ENCODE measurements around the gene PRRG1.
"Not testable (repeated sequence)": the region's sequence is repeated elsewhere in the genome, so short reads cannot be mapped to it uniquely, and the experiment has no call there.

PRRG1 gene

GRCh38 chrX:37349221-37350033 is at the start of gene PRRG1:
PRRG1 (plus strand) TSS chrX:37349364; CDS start chrX:37406250, 56,886 bp downstream.
- no peak for DNase-seq (ENCODE audit: low read depth in 2 of 2)

- no peak for DNase-seq (ENCODE audit: low read depth in 2 of 2)
Measured at GRCh38 chrX:37302569-37302968, 46.6 kb upstream of the PRRG1 start.

- DNase-seq (ENCODE audit: low read depth in 2 of 2), result not testable (repeated sequence)
Measured at GRCh38 chrX:37305238-37305637, 43.9 kb upstream of the PRRG1 start.

GRCh38 chrX:37314531-37314930 is 34.6 kb upstream of the PRRG1 start:
- no peak for DNase-seq (ENCODE audit: low read depth in 2 of 2)

GRCh38 chrX:37315511-37316248 is 33.5 kb upstream of the PRRG1 start:
- no peak for DNase-seq (ENCODE audit: low read depth in 2 of 2)

GRCh38 chrX:37320541-37321203 is 28.5 kb upstream of the PRRG1 start:
- DNase-seq (ENCODE audit: low read depth in 2 of 2), result no peak

GRCh38 chrX:37330642-37331041 is 18.5 kb upstream of the PRRG1 start:
- no peak for DNase-seq (ENCODE audit: low read depth in 2 of 2)

- no peak for DNase-seq (ENCODE audit: low read depth in 2 of 2)
Measured at GRCh38 chrX:37331546-37331945, 17.6 kb upstream of the PRRG1 start.

GRCh38 chrX:37332055-37332454 is 17.1 kb upstream of the PRRG1 start:
- no peak for DNase-seq (ENCODE audit: low read depth in 2 of 2)

- DNase-seq (ENCODE audit: low read depth in 2 of 2), result no peak
Measured at GRCh38 chrX:37332987-37333658, 16.0 kb upstream of the PRRG1 start.

GRCh38 chrX:37347420-37347819 is 1.7 kb upstream of the PRRG1 start:
- no peak for DNase-seq (ENCODE audit: low read depth in 2 of 2)

GRCh38 chrX:37348231-37348970 is 763 bp upstream of the PRRG1 start:
- DNase-seq (ENCODE audit: low read depth in 2 of 2), result no peak

GRCh38 chrX:37348971-37349220 is 268 bp upstream of the PRRG1 start:
- DNase-seq (ENCODE audit: low read depth in 2 of 2), result no peak

- no peak for DNase-seq (ENCODE audit: low read depth in 2 of 2)
Measured at GRCh38 chrX:37350034-37350365, 836 bp downstream of the PRRG1 start.

- DNase-seq (ENCODE audit: low read depth in 2 of 2), result no peak
Measured at GRCh38 chrX:37353646-37354045, 4.5 kb downstream of the PRRG1 start.

- DNase-seq (ENCODE audit: low read depth in 2 of 2), result no peak
Measured at GRCh38 chrX:37357436-37357835, 8.3 kb downstream of the PRRG1 start.

GRCh38 chrX:37361596-37361995 is 12.4 kb downstream of the PRRG1 start:
- no peak for DNase-seq (ENCODE audit: low read depth in 2 of 2)

- no peak for DNase-seq (ENCODE audit: low read depth in 2 of 2)
Measured at GRCh38 chrX:37364666-37365065, 15.5 kb downstream of the PRRG1 start.

- no peak for DNase-seq (ENCODE audit: low read depth in 2 of 2)
Measured at GRCh38 chrX:37367946-37368345, 18.8 kb downstream of the PRRG1 start.

- no peak for DNase-seq (ENCODE audit: low read depth in 2 of 2)
Measured at GRCh38 chrX:37370499-37371141, 21.5 kb downstream of the PRRG1 start.

- no peak for DNase-seq (ENCODE audit: low read depth in 2 of 2)
Measured at GRCh38 chrX:37371578-37371991, 22.4 kb downstream of the PRRG1 start.

Measured in stimulated activated CD8-positive, alpha-beta memory T cell treated with anti-CD3 and anti-CD28 coated beads, Interleukin-7, amount 100 ng/mL, for 1 hour (primary cell).